SK-N-SH treated with all-trans-retinoic acid at 6 μM for 48 hours (cell line): Measurements from ENCODE around the gene UNC45A.

Experiments
- TCF4 ChIP-seq: fragments of 250-450 bp; sonication (Bioruptor Pico); IDR thresholded peaks from 2 replicates; pipeline ENCODE4 v1.8.0; 2021; ENCODE audit warnings: mild to moderate bottlenecking, moderate library complexity, borderline replicate concordance
- TF ChIP-seq, protein P1 (sequence below): fragments of 250-450 bp; sonication (Bioruptor Pico); IDR thresholded peaks from 2 replicates; pipeline ENCODE4 v1.8.0; 2020; ENCODE audit warnings: mild to moderate bottlenecking, moderate library complexity, borderline replicate concordance

DNA sequence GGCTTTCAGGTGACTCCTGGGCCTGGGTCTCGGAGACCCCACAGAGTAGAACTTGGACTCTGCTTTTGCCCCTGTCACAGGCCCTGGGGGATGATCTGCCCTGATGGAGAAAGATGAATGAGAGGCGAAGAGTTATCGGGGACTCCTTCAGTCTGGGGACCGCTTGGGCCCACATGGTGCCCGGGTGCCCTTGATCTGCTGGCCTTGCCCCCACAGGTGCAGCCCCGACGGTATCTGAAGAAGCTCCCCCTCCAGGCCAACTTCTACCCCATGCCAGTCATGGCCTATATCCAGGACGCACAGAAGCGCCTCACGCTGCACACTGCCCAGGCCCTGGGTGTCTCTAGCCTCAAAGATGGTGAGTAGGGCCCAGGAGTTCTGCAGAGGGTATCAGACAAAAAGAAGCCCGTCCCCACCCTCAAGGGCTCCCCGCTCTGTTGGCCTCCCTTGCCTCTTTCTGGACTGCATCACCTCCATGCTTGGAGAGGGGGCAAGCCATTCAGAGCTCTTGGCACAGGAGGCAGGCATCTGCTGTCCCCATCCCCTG lies 21.6 kb upstream of the UNC45A start:
- TF ChIP-seq TCF4 (CRISPR knock-in tag): no peak
- TF ChIP-seq, protein P1, sequence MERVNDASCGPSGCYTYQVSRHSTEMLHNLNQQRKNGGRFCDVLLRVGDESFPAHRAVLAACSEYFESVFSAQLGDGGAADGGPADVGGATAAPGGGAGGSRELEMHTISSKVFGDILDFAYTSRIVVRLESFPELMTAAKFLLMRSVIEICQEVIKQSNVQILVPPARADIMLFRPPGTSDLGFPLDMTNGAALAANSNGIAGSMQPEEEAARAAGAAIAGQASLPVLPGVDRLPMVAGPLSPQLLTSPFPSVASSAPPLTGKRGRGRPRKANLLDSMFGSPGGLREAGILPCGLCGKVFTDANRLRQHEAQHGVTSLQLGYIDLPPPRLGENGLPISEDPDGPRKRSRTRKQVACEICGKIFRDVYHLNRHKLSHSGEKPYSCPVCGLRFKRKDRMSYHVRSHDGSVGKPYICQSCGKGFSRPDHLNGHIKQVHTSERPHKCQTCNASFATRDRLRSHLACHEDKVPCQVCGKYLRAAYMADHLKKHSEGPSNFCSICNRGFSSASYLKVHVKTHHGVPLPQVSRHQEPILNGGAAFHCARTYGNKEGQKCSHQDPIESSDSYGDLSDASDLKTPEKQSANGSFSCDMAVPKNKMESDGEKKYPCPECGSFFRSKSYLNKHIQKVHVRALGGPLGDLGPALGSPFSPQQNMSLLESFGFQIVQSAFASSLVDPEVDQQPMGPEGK: no peak
